ENCODE data around the gene SMARCC2. TPM values are rescaled to one million over a fixed set of nuclear protein-coding genes. Genes with fewer than 3 reads are reported as not detected.

SMARCC2 gene
- total RNA-seq, 1 experiment from 2014 or later, result 99.7 TPM

GRCh38 chr12:56221757-56222530, 32.7 kb upstream of the SMARCC2 start, which contains the start of gene RNF41:
Gene RNF41, minus strand, starts transcription at chr12:56221922. Its CDS starts 7,875 bp downstream, at chr12:56214047.
- RAD21 ChIA-PET (ENCODE audit: low non-redundant PET in 1 of 2, low total read pairs in 2 of 2, uncharacterized antibody in 2 of 2, unreplicated experiment in 2 of 2), result interaction anchor here in 1 of 2 experiments (0.6 to 0.9 kb wide), 2 partner anchors 16 to 64 kb away, joined by 5 to 6 read pairs; partner anchors contain the start of gene MYL6
- H3K27ac ChIP-seq (ENCODE audit: low read depth, low read length), result peak within 1 kb of the TSS; percentile 82
- no peaks in the 10 kb centered on the region; a peak in 1 of 4 replicates for H3K36me3 ChIP-seq (ENCODE audit: control insufficient read depth in 1 of 2, insufficient read depth in 2 of 2, low read length in 2 of 2)
- H3K79me2 ChIP-seq (ENCODE audit: insufficient read depth, low read length), result peaks cover 15% of the 10 kb centered on the region
- no peaks in the 10 kb centered on the region for H3K27me3 ChIP-seq (ENCODE audit: insufficient read depth, low read length)
- H3K9me3 ChIP-seq (ENCODE audit: control insufficient read depth in 1 of 2, insufficient read depth in 1 of 2, low read depth in 1 of 2, low read length in 2 of 2), result no peaks in the 10 kb centered on the region
- H3K9ac ChIP-seq (ENCODE audit: low read length), result peak within 1 kb of the TSS; percentile 83
- no peak for TF ChIP-seq CTCF (IDR thresholded peaks at IDR 0.05 in 2 of 3, conservative IDR thresholded peaks at IDR 0.05 in 1 of 3; ENCODE audit: borderline replicate concordance in 1 of 3, insufficient read depth in 1 of 3, low read depth in 2 of 3, low read length in 2 of 3)
- peak; percentile 95 for TF ChIP-seq POLR2AphosphoS5 (IDR thresholded peaks at IDR 0.05; ENCODE audit: low read depth, low read length)
- TF ChIP-seq ZFX (IDR thresholded peaks at IDR 0.05), result peak; percentile 74; the same call in 1 of the 2 replicates
- peak; percentile 86; the same call in 1 of the 2 replicates for TF ChIP-seq SIN3A (IDR thresholded peaks at IDR 0.05; ENCODE audit: low read depth)
- peak; percentile 79 for TF ChIP-seq POLR2A (IDR thresholded peaks at IDR 0.05; ENCODE audit: borderline replicate concordance, extremely low read depth, insufficient read depth, insufficient read length)
- TF ChIP-seq TCF7L2 (IDR thresholded peaks at IDR 0.05; ENCODE audit: borderline replicate concordance, extremely low read depth, insufficient read depth, insufficient read length), result peak; percentile 22
- TF ChIP-seq CEBPB (IDR thresholded peaks at IDR 0.05; ENCODE audit: low read depth), result no peak
- TF ChIP-seq MAX (IDR thresholded peaks at IDR 0.05), result peak; percentile 70
- DNase-seq (ENCODE audit: low read depth, low spot score), result peak; percentile 89
- peak within 1 kb of the TSS; percentile 94 for H3K4me2 ChIP-seq (ENCODE audit: low read length)
- H4K20me1 ChIP-seq (ENCODE audit: insufficient read depth), result no peaks in the 10 kb centered on the region
- no peaks in the 10 kb centered on the region for H3K9me2 ChIP-seq (ENCODE audit: insufficient read depth)
- H2AFZ ChIP-seq (ENCODE audit: low read depth, low read length, poor library complexity, severe bottlenecking), result peak within 1 kb of the TSS; percentile 35
- CTCF ChIA-PET, result interaction anchor here (0.8 to 2.6 kb wide), 9 partner anchors 11 to 483 kb away, joined by 3 to 16 read pairs (median 5); partner anchors contain the start of genes SMARCC2 and ZC3H10
- intact Hi-C loops (cut with micrococcal nuclease), result loop anchor here (5.0 kb wide), 1 partner anchor 35 kb away; the partner anchor contains the start of gene ANKRD52
- H3K4me1 ChIP-seq (ENCODE audit: control insufficient read depth in 1 of 2, insufficient read depth in 2 of 2, low read length in 2 of 2), result peaks cover 8 to 35% of the 10 kb centered on the region in 2 experiments; a peak in 3 of 4 replicates
- POLR2A ChIA-PET, result interaction anchor here (0.7 to 2.5 kb wide), 19 partner anchors 12 to 503 kb away, joined by 3 to 13 read pairs (median 4); partner anchors contain the start of genes ANKRD52, CNPY2, COQ10A and ESYT1
- H3K4me3 ChIP-seq (replicated peaks in 1 of 2; ENCODE audit: low read depth in 1 of 2, low read length in 2 of 2), result peak within 1 kb of the TSS; percentile 91 to 92
- TSS peak; percentile 64 for BruUV-seq (replicated peaks)
- peak; percentile 81 for ATAC-seq
